K562 (cell line): ENCODE results near the gene CDHR2. TPM values are rescaled to one million over a fixed set of nuclear protein-coding genes. Genes with fewer than 3 reads are reported as not detected.

Experiments used
- ATAC-seq: fragments of 200-7000 bp; cut with Tn5 transposase; 3 replicates; pipeline ENCODE4 v1.9.1; 2020; ENCODE audit warnings: moderate library complexity
- BruUV-seq: library from RNA; stranded (reverse); fragments of 400-500 nt; replicated peaks from 2 replicates; lab custom pipeline; 2021; lab: Mats Ljungman, UMichigan
- CTCF ChIA-PET: fragments of 300-600 bp; formaldehyde crosslinking; extraction: SDS; loops from one replicate; lab custom pipeline; 2021; ENCODE audit warnings: low intra/inter-chr PET ratio; lab: Yijun Ruan, JAX
- POLR2A ChIA-PET: fragments of 300-600, 350-650 bp; sonication (Branson Sonifier 250); formaldehyde crosslinking; extraction: SDS; loops from one replicate; lab custom pipeline; 2021; ENCODE audit warnings: antibody characterized with exemption, inconsistent platforms; lab: Yijun Ruan, JAX
- DNase-seq, 4 experiments: peaks; one replicate each; pipeline versions ENCODE4 v3.0.0 to v3.0.0-alpha.2; 2011 to 2018; ENCODE audit warnings: low spot score in 3 of 4, mixed read lengths in 3 of 4; ENCODE audit errors: extremely low read depth in 1 of 4
- FAIRE-seq: peaks from 2 replicates; lab custom pipeline; 2011; peaks lifted over from hg19 to GRCh38; lab: Jason Lieb, UNC
- H2AFZ ChIP-seq: 2 replicates; pipeline ENCODE4 v1.6.0; 2011; ENCODE audit warnings: low read depth, low read length, control low read depth, inconsistent platforms
- H3K27ac ChIP-seq: fragments of 200-600 bp; 3 replicates; pipeline ENCODE4 v1.8.0; 2011; ENCODE audit warnings: low read depth, mild to moderate bottlenecking, control low read depth, inconsistent platforms, low read length, moderate library complexity, mixed read lengths; ENCODE audit errors: extremely low read depth
- H3K27me3 ChIP-seq, 2 experiments: fragments of 300-600 bp in 1 of 2; 2 replicates in 1 of 2; 3 replicates in 1 of 2; pipeline versions ENCODE4 v1.6.0 to v1.8.0; 2011; ENCODE audit warnings: inconsistent platforms in 2 of 2, low read length in 2 of 2, mild to moderate bottlenecking in 1 of 2, mixed read lengths in 1 of 2, moderate library complexity in 1 of 2; ENCODE audit not compliant: control insufficient read depth in 2 of 2, insufficient read depth in 2 of 2
- H3K36me3 ChIP-seq: fragments of 300-600 bp; 3 replicates; pipeline ENCODE4 v1.8.0; 2011; ENCODE audit warnings: mild to moderate bottlenecking, low read length, inconsistent platforms; ENCODE audit not compliant: control insufficient read depth, insufficient read depth
- H3K4me1 ChIP-seq, 2 experiments: fragments of 200-600 bp in 1 of 2; replicated peaks in 1 of 2; 2 replicates in 1 of 2; 3 replicates in 1 of 2; pipeline versions ENCODE4 v1.5.1 to v1.8.0; 2011; ENCODE audit warnings: inconsistent platforms in 2 of 2, low read length in 2 of 2, mild to moderate bottlenecking in 1 of 2, mixed read lengths in 1 of 2, moderate library complexity in 1 of 2; ENCODE audit not compliant: control insufficient read depth in 2 of 2, insufficient read depth in 2 of 2
- H3K4me2 ChIP-seq: 2 replicates; pipeline ENCODE4 v1.6.1; 2011; ENCODE audit warnings: low read length, control low read depth, inconsistent platforms, mixed read lengths; ENCODE audit not compliant: insufficient read depth
- H3K4me3 ChIP-seq: fragments of 200-600 bp; sonication (generic), shearing (Covaris generic); 2 replicates; pipeline ENCODE4 v1.5.1; 2016; ENCODE audit warnings: control low read depth, inconsistent platforms
- H3K79me2 ChIP-seq: fragments of 200-600 bp; 3 replicates; pipeline ENCODE4 v1.8.0; 2011; ENCODE audit warnings: low read length, inconsistent platforms; ENCODE audit not compliant: control insufficient read depth, insufficient read depth
- H3K9ac ChIP-seq, 2 experiments: 2 replicates each; pipeline versions ENCODE4 v1.6.0 to v1.6.1; 2011; ENCODE audit warnings: low read depth in 2 of 2, low read length in 2 of 2, control low read depth in 1 of 2, inconsistent platforms in 1 of 2, mild to moderate bottlenecking in 1 of 2, mixed read lengths in 1 of 2; ENCODE audit not compliant: insufficient read depth in 1 of 2
- H3K9me1 ChIP-seq: one replicate; pipeline ENCODE4 v1.6.0; 2011; ENCODE audit warnings: inconsistent platforms, mild to moderate bottlenecking, low read length, moderate library complexity; ENCODE audit not compliant: control insufficient read depth, insufficient read depth
- H3K9me3 ChIP-seq: replicated peaks from 2 replicates; pipeline ENCODE4 v1.5.1; 2011; ENCODE audit warnings: low read depth, low read length, inconsistent platforms; ENCODE audit not compliant: control insufficient read depth, insufficient read depth
- H4K20me1 ChIP-seq: replicated peaks from 2 replicates; pipeline ENCODE4 v1.6.1; 2011; ENCODE audit warnings: low read length, inconsistent platforms, mixed read lengths; ENCODE audit not compliant: control insufficient read depth, insufficient read depth
- DACH1 ChIP-seq: fragments of 450-650 bp; IDR thresholded peaks from 2 replicates; pipeline ENCODE4 v1.6.1; 2018; ENCODE audit not compliant: partially characterized antibody
- DIDO1 ChIP-seq: fragments of 450-650 bp; IDR thresholded peaks from 2 replicates; pipeline ENCODE4 v1.6.1; 2016; ENCODE audit warnings: low read depth, missing biosample characterization, missing genetic modification characterization
- ELF4 ChIP-seq: fragments of 450-650 bp; formaldehyde crosslinking; IDR thresholded peaks from 2 replicates; pipeline ENCODE4 v1.4.0; 2022; ENCODE audit warnings: missing genetic modification characterization
- GTF2F1 ChIP-seq: IDR thresholded peaks from 2 replicates; pipeline ENCODE4 v1.6.1; 2011; ENCODE audit warnings: low read depth, low read length, improper control_type of control experiment
- NFIC ChIP-seq: fragments of 450-650 bp; IDR thresholded peaks from 2 replicates; pipeline ENCODE4 v1.6.1; 2017; ENCODE audit warnings: mild to moderate bottlenecking, inconsistent platforms
- NR1H2 ChIP-seq: sonication (generic); formaldehyde crosslinking; IDR thresholded peaks from 2 replicates; pipeline ENCODE4 v1.4.0; 2020; ENCODE audit warnings: mild to moderate bottlenecking, missing genetic modification reagents
- PTBP1 ChIP-seq: fragments of 200-400 bp; formaldehyde crosslinking; IDR thresholded peaks from 2 replicates; pipeline ENCODE4 v1.6.1; 2017; ENCODE audit warnings: low read depth, low read length
- ZBTB33 ChIP-seq: sonication (generic); formaldehyde crosslinking; IDR thresholded peaks from 2 replicates; pipeline ENCODE4 v1.8.1; 2023; ENCODE audit warnings: mild to moderate bottlenecking, missing genetic modification reagents
- ZBTB7A ChIP-seq: IDR thresholded peaks from 2 replicates; pipeline ENCODE4 v1.6.1; 2011; ENCODE audit warnings: low read depth, mild to moderate bottlenecking, low read length, moderate library complexity, borderline replicate concordance; ENCODE audit not compliant: control insufficient read depth
- ZNF133 ChIP-seq: fragments of 250-450 bp; sonication (Bioruptor Pico); IDR thresholded peaks from 2 replicates; pipeline ENCODE4 v1.4.0; 2020; ENCODE audit warnings: mild to moderate bottlenecking
- ZNF280A ChIP-seq: fragments of 450-650 bp; IDR thresholded peaks from 2 replicates; pipeline ENCODE4 v1.6.1; 2018; ENCODE audit warnings: mild to moderate bottlenecking, low read depth; ENCODE audit not compliant: partially characterized antibody
- WGBS: fragments of 100-300 bp; shearing (Covaris generic); methylation state at CpG from one replicate; pipeline ENCODE4 v1.1.6; 2016; ENCODE audit warnings: low coverage, mixed read lengths; ENCODE audit not compliant: insufficient coverage; ENCODE audit errors: missing lambda C conversion rate; 5-methylcytosine and 5-hydroxymethylcytosine counted together
- in situ Hi-C: fragments of 300-500 bp; cut with MboI; formaldehyde crosslinking; loops from 4 replicates; pipeline ENCODE4 v1.15.0; 2018; ENCODE audit warnings: inconsistent platforms, mixed read lengths
- intact Hi-C: fragments of 100-400 bp; cut with micrococcal nuclease; formaldehyde crosslinking; loops from 2 replicates; pipeline ENCODE4 v1.14.2; 2022
- polyA plus RNA-seq, 8 experiments: library from polyadenylated mRNA; depleted of rRNA in 4 of 8; stranded (reverse) in 5 of 8; unstranded in 3 of 8; fragments of >200 nt; fragmentation: Nextera tagmentation in 2 of 8; fragmentation: Illumina TruSeq in 1 of 8; extraction: Ambion mirVana in 2 of 8; extraction: Trizol in 1 of 8; gene quantifications; 2 replicates each; pipeline versions ENCODE4 v1.2.1 to v1.2.3, GENCODE V29; 2011 to 2014; ENCODE audit warnings: inconsistent platforms in 1 of 8, missing spikeins in 1 of 8
- total RNA-seq, 7 experiments: library from RNA; depleted of rRNA in 6 of 7; stranded (reverse); fragments of >200 nt in 6 of 7; fragmentation: Illumina TruSeq in 2 of 7; extraction: Trizol in 2 of 7; gene quantifications; 2 replicates each; pipeline versions ENCODE4 v1.2.1 to v1.2.3, GENCODE V29; 2011 to 2021; ENCODE audit warnings: low replicate concordance in 1 of 7
- TF ChIP-seq, protein P1 (sequence below): fragments of 250-450 bp; sonication (Bioruptor Pico); IDR thresholded peaks from 2 replicates; pipeline ENCODE4 v1.5.0; 2020; ENCODE audit warnings: mild to moderate bottlenecking
- TF ChIP-seq, protein P2 (sequence below): fragments of 450-650 bp; formaldehyde crosslinking; IDR thresholded peaks from 2 replicates; pipeline ENCODE4 v1.4.0; 2020; ENCODE audit warnings: mild to moderate bottlenecking, moderate library complexity
- TF ChIP-seq, protein P3 (sequence below): fragments of 250-450 bp; sonication (Bioruptor Pico); IDR thresholded peaks from 2 replicates; pipeline ENCODE4 v1.8.0; 2021; ENCODE audit warnings: mild to moderate bottlenecking, moderate library complexity

CDHR2 gene
- total and polyA plus RNA-seq, 9 of the 15 experiments (the other 6 are each of a cell fraction or from before 2014, with no cell fraction given), result 0.01 to 0.62 (median 0.09) TPM; not detected in 2

DNA sequence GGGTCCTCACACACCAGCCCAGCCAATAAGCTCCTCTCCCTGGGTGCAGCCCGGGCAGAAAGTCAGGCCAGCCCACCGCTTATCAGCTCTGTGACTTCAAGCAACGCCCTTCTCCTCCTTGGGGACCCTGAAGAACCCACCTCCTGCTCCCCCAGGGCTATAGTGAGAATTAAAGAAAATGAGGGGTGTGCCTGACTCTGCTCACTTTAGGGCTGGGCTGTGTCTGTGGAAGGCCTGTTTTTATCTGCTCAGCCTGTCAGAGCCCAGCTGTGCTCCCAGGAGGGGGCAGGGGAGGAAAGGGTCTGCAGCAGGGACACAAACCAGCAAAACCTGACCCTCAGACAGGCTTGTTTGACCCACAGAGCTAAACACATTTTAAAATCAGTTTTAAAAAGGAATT is 56.9 kb downstream of the CDHR2 start:
- no peaks in the 10 kb centered on the region for H3K27me3 ChIP-seq
- H3K79me2 ChIP-seq, result peaks cover 2% of the 10 kb centered on the region; the same call in 1 of the 3 replicates
- peaks cover 3% of the 10 kb centered on the region; the same call in 2 of the 3 replicates for H3K36me3 ChIP-seq
- POLR2A ChIA-PET, result interaction anchor here (0.6 to 1.8 kb wide), 4 partner anchors 10 to 69 kb away, joined by 3 to 5 read pairs (median 4); partner anchors contain the start of gene RNF44
- FAIRE-seq (peak; percentile 48), ATAC-seq (peak; percentile 45), DNase-seq (peak in 2 of 4 experiments; percentile 51 to 54)
- H3K9me3 ChIP-seq, result no peaks in the 10 kb centered on the region
- peaks cover 28% of the 10 kb centered on the region for H4K20me1 ChIP-seq
- no peak overlapping the region for H3K4me3 ChIP-seq
- WGBS, result 0% methylated on average over 2 of the region's 3 CpGs
- CTCF ChIA-PET, result no interaction called here
- H3K27ac ChIP-seq, result peak overlapping the region; percentile 22; the same call in 1 of the 3 replicates
- peak overlapping the region; percentile 31 to 65; a peak in 3 of 4 replicates for H3K9ac ChIP-seq
- H2AFZ ChIP-seq, result 0 out of 2 replicates have a peak overlapping the region, but pooled peaks have one; percentile 9
- peaks cover 7% of the 10 kb centered on the region for H3K9me1 ChIP-seq
- H3K4me1 ChIP-seq, result peaks cover 19 to 32% of the 10 kb centered on the region in 2 experiments; a peak in 4 of 5 replicates
- in situ Hi-C loops, result no loop called here
- intact Hi-C loops, result no loop called here
- H3K4me2 ChIP-seq, result peak overlapping the region; percentile 17; the same call in 1 of the 2 replicates
- no TSS peak for BruUV-seq
- TF ChIP-seq, protein P1, sequence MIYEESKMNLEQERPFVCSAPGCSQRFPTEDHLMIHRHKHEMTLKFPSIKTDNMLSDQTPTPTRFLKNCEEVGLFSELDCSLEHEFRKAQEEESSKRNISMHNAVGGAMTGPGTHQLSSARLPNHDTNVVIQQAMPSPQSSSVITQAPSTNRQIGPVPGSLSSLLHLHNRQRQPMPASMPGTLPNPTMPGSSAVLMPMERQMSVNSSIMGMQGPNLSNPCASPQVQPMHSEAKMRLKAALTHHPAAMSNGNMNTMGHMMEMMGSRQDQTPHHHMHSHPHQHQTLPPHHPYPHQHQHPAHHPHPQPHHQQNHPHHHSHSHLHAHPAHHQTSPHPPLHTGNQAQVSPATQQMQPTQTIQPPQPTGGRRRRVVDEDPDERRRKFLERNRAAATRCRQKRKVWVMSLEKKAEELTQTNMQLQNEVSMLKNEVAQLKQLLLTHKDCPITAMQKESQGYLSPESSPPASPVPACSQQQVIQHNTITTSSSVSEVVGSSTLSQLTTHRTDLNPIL (CRISPR knock-in tag), result no peak
- TF ChIP-seq, protein P2, sequence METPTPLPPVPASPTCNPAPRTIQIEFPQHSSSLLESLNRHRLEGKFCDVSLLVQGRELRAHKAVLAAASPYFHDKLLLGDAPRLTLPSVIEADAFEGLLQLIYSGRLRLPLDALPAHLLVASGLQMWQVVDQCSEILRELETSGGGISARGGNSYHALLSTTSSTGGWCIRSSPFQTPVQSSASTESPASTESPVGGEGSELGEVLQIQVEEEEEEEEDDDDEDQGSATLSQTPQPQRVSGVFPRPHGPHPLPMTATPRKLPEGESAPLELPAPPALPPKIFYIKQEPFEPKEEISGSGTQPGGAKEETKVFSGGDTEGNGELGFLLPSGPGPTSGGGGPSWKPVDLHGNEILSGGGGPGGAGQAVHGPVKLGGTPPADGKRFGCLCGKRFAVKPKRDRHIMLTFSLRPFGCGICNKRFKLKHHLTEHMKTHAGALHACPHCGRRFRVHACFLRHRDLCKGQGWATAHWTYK, result no peak
- TF ChIP-seq NR1H2 (CRISPR knock-in tag), result no peak
- peak; percentile 40 for TF ChIP-seq DACH1
- TF ChIP-seq ZBTB33 (CRISPR knock-in tag), result no peak
- TF ChIP-seq DIDO1 (tag), result no peak
- peak; percentile 70; the same call in 1 of the 2 replicates for TF ChIP-seq ZBTB7A
- TF ChIP-seq ZNF133 (CRISPR knock-in tag), result no peak
- TF ChIP-seq ZNF280A, result no peak
- TF ChIP-seq NFIC, result no peak
- no peak for TF ChIP-seq GTF2F1
- TF ChIP-seq ELF4 (CRISPR knock-in tag), result no peak
- TF ChIP-seq, protein P3, sequence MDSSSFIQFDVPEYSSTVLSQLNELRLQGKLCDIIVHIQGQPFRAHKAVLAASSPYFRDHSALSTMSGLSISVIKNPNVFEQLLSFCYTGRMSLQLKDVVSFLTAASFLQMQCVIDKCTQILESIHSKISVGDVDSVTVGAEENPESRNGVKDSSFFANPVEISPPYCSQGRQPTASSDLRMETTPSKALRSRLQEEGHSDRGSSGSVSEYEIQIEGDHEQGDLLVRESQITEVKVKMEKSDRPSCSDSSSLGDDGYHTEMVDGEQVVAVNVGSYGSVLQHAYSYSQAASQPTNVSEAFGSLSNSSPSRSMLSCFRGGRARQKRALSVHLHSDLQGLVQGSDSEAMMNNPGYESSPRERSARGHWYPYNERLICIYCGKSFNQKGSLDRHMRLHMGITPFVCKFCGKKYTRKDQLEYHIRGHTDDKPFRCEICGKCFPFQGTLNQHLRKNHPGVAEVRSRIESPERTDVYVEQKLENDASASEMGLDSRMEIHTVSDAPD (CRISPR knock-in tag), result no peak
- TF ChIP-seq PTBP1, result no peak
